GM12864 (cell line): ENCODE results near the gene TXNDC5.

Experiments used
- DNase-seq: peaks from one replicate; pipeline ENCODE4 v3.0.0-alpha.2; 2011; ENCODE audit warnings: low read depth
- H3K4me3 ChIP-seq: 2 replicates; pipeline ENCODE4 v1.5.1; 2011; ENCODE audit warnings: mild to moderate bottlenecking, low read depth, low read length, control low read depth
- CTCF ChIP-seq: IDR thresholded peaks from 2 replicates; pipeline ENCODE4 v1.5.1; 2011; ENCODE audit warnings: low read depth, mild to moderate bottlenecking, moderate library complexity, low read length, control low read depth, inconsistent platforms; ENCODE audit errors: missing control alignments

TXNDC5 gene

GRCh38 chr6:7910654-7911344 lies at the start of gene TXNDC5:
TXNDC5 (minus strand) TSS chr6:7910788; CDS start chr6:7910776, 12 bp downstream.
- peak within 1 kb of the TSS; percentile 98 for H3K4me3 ChIP-seq
- no peak for TF ChIP-seq CTCF
- no peak for DNase-seq

GRCh38 chr6:7960141-7960540 lies 49.6 kb upstream of the TXNDC5 start:
- no peak for TF ChIP-seq CTCF
- H3K4me3 ChIP-seq = no peak overlapping the region
- no peak for DNase-seq

- no peak for DNase-seq
- TF ChIP-seq CTCF = no peak
- H3K4me3 ChIP-seq = no peak overlapping the region
Observed at GRCh38 chr6:7959453-7959852, 48.9 kb upstream of the TXNDC5 start.

DNA sequence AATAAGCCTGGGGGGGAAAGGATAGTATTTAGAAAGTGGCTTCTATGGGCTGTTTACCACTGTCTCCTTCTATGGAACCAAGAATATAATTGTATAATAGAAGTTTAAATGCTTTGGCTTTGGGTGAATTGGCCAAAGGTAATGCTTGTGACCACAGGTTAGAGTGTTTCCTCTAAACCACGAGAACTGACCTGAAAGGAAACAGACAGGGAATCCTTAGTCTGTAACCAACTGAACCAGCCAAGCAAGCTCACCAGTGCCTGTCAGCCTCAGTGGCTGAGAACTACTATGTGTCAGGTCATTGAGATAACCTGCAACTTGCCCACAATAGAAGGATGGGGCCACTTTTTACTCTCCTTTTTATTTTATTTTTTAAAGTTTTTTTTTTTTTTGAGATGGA lies 47.9 kb upstream of the TXNDC5 start:
- no peak for TF ChIP-seq CTCF
- DNase-seq = no peak
- no peak overlapping the region for H3K4me3 ChIP-seq

DNA sequence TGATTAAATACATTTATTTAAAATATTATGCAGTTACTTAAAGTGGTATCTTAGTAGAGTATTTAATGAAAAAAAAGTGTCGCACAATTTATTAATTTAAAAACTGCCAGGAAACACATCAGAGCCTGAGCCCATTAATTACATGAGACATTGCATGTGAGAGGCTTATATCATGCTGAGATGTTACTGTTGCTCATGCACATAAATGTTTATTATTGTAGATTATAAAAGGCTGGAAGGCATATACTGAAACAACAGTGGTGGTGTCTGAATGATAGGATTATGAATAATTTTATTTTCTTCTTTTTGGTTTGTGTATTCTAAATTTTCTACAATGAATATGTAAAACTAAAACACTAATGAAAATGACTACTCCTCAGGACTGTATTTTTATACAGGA lies 45.7 kb upstream of the TXNDC5 start:
- TF ChIP-seq CTCF = no peak
- H3K4me3 ChIP-seq = no peak overlapping the region
- DNase-seq = no peak

- DNase-seq = no peak
- no peak for TF ChIP-seq CTCF
- H3K4me3 ChIP-seq = no peak overlapping the region
Observed at GRCh38 chr6:7954477-7955200, 44.1 kb upstream of the TXNDC5 start.

DNA sequence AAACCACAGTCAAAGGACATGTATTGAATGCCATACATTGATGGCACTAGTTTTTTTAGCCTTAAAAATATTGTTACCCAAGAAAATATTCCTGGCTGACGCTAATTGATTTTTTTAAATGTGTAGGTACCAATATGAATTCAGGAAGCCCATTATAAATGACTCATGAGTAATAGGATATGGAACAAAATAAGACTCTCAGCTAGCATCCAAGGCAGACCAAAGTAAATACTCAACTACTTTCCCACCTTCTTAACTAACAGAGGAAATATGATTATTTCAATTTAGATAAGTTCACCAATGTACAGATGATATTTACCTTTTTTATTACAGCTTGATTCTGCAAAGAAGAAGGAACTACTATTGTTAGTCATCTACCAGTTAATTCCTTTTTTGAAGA lies 43.2 kb upstream of the TXNDC5 start:
- no peak for TF ChIP-seq CTCF
- H3K4me3 ChIP-seq = no peak overlapping the region
- DNase-seq = no peak
